SHP77 (cell line): ENCODE data around the gene SERINC5.
A peak's percentile ranks its signal among the peaks of the same experiment; 100 is the strongest.
"Not testable (repeated sequence)": the region's sequence is repeated elsewhere in the genome, so short reads cannot be mapped to it uniquely, and the experiment has no call there.

ENCODE experiments used
- DNase-seq, 2 experiments: peaks; one replicate each; lab custom pipeline; 2025; lab: John Stamatoyannopoulos, UW

Gene SERINC5

DNA sequence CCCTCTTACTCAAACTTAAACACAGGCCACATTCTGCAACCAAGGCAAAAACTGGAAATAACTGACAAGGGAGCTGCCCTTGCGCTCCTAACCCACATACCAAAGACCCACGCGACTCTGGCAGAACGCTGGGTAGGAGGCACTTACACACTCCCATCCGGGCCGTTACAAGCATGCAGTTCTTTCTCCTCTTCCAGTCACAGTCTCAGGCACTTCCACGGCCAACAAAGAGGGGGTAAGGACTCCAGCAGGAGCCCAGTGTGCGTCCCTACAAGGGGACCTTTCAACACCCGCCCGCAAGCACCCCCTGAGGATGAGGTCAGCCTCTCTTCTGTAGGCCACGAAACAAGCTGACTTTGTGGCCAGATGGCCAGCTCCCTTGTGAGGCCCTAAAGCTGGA, 57.4 kb downstream of the SERINC5 start:
- no peak for DNase-seq

DNA sequence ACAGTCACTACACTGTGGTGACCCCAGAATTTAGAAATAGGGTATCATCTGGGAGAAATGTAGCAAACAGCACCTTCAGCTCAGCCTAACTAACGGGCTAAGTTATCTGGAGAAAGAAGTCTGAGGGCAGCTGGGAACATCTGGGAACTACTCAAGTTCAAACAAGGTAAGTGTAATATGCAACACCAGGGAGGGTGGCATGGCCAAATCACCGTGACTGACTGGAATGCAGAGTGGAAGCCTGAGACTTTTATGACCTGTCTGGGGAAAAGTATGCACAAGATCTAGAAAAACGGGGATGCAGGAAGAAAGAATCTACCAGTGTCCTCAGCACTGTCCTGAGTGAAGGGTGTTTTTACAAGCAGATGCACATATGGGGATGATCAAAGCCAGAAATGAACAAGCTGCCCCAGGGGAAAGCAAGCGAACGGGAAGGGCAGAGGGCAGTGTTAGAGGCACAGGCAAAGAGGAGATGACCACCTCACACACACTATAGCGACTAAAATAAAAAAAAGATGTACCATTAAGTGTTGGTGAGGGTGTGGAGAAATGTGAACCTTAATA, 59.9 kb downstream of the SERINC5 start:
- DNase-seq, result no peak

DNA sequence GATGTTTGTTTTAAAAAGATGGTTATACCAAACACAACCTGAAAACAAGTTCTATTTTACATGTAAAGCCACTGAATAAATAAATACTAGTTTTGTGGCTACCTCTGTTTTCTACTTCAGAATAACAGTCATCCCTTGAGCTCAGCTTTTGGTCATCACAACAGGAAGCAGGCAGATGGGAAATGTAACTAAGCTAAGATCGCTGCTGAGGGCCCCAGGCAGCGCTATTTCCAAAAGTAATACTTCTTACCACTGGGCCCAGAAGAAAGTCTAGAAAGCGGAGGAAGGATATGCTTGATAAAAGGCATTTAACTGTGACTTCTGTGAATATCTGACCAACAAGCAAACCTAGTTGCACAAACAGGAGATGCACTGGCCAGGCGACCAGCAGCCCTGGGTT, 61.4 kb downstream of the SERINC5 start:
- no peak for DNase-seq

DNA sequence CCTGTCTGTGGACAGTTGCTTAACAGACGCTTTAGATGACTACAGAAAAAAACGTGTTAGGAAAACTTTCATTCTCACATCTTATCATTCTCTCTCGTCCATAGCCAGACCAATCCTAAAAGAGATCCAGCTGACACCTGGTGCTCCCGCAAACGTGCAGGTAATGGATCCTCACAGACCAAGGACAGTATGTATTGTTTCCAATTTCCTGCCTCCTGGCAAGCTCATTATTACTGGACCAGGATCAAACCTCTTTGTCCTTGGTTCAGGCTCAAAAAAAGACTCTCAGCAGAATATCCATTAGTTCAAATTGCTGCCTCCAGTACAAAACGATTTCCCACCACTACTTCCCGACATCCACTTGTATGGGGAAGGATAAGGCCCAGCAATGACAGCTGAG, 62.4 kb downstream of the SERINC5 start:
- DNase-seq, result no peak

DNA sequence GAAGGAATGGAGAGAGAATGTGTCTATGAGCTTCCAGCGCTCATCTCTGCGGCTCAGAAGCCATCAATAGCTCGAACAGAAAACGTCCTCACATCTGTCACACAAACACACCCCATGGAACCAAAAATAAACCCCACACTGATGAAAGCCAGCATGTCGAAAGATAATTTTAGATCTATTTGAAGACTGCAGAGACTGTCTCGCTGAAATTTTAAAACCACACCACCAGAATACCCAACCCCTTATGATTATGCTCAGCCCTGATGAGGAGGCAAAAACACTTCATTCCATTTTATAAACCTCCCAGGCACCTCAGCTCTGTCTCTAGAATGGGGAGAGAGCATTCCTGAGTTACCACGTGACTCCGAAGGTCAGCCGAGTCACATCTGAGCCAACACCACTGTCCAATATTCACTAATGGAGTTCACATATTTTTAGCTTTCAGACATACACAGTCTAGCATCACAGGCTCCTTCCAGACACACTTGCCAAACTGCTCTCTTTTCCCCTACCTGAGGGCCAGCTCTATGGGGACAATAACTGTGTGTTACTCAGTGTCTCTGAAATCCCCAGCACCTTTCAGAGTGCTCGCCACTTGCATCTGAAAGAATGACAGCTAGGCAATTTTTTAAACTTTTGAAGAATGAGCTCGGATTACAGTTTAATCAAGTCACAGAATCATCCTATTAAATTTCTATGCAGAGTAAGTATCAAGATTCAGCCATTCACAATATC, 63.2 kb downstream of the SERINC5 start:
- no peak for DNase-seq

DNA sequence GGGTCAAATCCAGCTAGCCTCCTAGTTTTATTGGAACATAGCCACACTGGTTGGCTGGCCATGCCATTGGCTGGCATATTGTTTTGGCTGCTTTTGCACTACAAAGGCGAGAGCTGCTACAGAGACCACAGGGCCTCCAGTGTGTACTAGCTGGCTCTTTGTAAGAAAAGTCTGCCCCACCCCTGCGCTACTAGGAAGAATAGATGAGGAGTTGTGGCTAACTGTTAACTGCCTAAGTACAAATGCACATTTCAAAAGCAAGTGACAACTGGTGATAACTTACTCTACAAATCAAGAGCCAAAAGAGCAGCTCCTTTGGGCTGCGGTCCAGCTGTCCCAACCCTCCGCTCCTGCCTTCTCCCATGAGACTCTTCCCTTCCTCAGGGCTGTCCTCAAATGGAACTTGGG, 63.9 kb downstream of the SERINC5 start:
- DNase-seq, result no peak

DNA sequence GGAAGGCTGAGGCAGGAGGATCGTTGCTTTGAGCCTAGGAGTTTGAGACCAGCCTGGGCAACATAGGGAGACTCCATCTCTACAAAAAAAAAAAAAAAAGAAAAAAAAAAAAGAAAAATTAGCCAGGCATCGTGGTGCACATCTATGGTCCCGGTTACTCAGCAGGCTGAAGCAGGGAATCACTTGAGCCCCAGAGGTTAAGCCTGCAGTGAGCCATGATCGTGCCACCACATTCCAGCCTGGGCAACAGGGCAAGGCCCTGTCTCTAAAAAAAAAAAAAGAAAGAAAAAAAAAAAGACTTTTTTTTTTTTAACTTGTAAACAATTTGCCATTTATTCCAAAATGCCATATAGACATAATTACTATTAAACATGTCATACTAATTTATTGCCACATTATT, 64.5 kb downstream of the SERINC5 start:
- no peak for DNase-seq

DNA sequence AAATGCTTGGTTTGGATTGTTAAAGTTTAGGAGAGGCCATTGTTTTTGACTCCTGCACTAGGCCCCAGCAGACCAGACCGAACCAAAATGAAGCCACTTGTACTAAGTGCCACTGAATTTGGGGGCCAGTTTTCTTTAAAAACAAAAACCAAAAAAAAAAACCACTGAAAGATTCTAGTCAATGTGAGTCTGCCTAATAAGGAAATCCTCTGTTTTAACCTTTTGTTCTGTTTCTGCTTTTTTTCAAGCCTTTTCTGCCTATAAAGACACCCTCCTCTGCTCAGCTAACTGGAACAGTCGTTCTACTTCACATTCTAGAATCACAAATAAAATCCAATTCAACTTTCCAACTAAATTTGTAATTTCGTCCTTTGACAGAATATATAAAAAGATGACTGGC, 64.9 kb downstream of the SERINC5 start:
- DNase-seq, result no peak

DNA sequence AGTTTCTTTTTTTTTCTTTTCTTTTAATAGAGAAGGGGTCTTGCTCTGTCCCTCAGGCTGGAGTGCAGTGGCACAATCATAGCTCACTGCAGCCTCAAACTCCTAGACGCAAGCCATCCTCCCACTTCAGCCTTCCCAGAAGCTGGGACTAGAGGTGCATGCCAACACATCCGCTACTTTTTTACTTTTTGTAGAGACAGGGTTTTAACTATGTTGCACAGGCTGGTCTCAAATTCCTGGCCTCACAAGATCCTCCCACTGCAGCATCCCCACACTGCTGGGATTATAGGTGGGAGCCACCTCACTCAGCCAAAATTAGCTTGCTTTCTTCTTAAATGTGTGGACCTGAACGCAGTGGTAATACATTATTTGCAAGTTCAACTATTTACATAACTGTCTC, 66.1 kb downstream of the SERINC5 start:
- no peak for DNase-seq

DNA sequence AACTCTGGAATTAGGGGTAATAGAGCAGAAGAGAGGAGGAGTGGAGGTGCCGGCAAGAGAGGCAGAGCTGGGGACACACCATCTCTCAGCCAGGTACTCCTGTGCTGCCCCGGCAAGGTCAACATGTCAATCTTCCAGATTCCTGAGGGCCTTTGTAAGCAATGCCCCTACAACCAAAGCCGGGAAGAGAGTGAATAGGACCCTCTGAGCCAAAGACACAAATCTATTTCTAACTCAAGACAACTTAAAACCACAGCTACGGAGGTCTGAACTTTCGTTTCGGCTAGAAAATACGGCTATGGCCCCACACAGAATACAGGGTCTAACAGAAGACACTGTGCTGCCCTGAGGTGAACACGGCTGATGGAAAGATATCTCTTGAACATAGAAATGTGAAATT, 66.6 kb downstream of the SERINC5 start:
- no peak for DNase-seq

DNA sequence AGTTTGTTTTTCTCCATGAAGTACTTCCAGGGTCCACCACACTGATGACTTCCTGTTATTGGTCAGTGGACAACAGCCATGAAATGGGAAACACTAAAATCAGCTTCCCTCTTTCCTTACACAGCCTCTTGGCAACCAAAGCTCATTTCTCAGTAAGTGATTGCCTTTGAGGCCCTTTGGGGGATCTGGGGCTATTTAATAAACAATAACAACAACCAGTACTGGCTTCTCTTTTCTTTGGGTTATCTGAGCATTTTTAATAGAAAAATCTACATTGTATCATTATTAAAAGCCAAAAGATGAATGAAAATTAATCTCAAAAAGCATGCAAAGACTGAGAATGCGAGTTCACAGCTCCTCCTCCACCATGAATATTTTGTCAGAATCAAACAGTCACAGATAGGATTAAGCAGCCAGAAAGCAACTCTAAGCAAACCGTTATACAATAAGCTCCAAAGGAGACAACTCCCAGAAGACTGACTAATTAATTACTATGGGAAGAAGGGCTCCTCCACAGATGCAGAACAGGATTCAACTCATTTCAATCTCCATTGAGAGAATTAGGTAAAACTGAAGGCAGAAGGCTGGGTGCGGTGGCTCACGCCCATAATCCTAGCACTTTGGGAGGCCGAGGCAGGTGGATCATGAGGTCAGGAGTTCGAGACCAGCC, 68.3 kb downstream of the SERINC5 start:
- DNase-seq, result no peak

DNA sequence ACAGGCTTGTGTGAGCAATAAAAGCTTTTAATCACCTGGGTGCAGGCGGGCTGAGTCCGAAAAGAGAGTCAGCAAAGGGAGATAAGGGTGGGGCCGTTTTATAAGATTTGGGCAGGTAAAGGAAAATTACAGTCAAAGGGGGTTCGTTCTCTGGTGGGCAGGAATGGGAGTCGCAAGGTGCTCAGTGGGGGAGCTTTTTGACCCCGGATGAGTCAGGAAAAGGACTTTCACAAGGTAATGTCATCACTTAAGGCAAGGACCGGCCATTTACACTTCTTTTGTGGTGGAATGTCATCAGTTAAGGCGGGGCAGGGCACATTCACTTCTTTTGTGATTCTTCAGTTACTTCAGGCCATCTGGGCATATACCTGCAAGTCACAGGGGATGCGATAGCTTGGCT, 70.3 kb downstream of the SERINC5 start:
- not testable (repeated sequence) for DNase-seq

DNA sequence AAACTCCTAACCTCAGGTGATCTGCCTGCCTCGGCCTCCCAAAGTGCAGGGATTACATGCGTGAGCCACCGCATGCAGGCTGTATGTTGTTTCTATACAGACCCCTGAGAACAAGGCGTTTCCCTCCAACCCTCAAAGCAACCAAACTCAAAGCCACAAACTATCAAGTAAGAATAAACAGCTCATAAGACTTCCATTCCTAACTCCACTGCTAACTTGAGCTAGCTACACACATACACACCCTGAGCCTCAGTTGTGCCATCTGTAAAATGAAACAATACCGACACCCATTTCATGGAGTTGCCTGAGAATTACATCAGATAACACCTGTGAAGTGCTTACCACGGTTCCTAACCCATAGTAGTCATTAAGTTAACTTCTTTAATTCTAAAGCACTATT, 70.8 kb downstream of the SERINC5 start:
- no peak for DNase-seq

DNA sequence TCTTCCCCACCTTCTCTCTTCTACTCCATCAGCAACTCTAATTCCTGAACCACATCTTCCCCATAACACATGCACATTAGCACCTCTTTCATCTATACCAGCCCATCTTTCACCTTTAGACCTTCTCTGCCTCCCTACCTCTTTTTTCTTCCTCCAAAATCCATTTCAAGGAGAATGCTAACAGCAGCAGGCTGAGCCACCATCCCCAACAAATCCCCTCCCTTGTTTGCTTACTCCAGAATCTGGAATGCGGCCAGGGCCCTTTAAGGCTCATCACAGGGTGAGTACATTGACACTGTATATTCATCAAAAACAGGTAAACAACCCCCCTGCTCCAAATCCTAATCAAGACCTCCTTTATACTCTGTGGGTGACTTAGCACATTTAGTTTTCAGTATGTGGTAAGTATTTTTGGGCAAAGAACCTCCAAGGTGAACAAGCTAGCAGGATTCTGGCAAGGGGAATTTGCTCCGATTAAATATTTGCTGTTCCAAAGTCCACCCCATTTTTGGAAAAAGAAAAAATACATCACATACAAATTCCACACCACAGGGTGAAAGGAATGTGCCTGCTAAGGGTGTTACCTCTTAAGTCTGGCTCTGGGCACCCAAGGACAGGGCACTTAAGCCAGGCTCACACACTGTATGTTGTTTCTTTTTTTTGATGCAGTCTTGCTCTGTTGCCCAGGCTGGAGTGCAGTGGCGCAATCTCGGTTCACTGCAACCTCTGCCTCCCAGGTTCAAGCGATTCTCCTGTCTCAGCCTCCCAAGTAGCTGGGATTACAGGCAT, 71.4 kb downstream of the SERINC5 start:
- DNase-seq, result peak; percentile 3 to 46

DNA sequence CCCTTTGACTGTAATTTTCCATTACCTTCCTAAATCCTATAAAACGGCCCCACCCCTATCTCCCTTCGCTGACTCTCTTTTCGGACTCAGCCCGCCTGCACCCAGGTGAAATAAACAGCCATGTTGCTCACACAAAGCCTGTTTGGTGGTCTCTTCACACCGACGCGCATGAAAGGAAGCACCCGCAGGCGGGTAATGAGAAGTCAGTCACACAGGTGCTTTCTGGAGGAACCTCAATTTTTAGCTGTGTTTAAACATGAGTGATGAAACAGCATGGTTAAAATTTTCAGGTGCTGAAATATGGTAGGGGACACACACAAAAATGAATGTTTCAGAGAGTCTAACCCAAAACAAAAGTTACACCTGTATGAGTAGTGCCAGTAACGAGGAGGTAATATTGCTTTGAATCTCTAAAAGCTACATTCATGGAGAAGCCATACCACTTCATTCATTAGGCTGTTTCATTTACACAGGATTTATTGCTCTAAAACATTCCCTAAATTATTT, 72.1 kb downstream of the SERINC5 start:
- not testable (repeated sequence) for DNase-seq

DNA sequence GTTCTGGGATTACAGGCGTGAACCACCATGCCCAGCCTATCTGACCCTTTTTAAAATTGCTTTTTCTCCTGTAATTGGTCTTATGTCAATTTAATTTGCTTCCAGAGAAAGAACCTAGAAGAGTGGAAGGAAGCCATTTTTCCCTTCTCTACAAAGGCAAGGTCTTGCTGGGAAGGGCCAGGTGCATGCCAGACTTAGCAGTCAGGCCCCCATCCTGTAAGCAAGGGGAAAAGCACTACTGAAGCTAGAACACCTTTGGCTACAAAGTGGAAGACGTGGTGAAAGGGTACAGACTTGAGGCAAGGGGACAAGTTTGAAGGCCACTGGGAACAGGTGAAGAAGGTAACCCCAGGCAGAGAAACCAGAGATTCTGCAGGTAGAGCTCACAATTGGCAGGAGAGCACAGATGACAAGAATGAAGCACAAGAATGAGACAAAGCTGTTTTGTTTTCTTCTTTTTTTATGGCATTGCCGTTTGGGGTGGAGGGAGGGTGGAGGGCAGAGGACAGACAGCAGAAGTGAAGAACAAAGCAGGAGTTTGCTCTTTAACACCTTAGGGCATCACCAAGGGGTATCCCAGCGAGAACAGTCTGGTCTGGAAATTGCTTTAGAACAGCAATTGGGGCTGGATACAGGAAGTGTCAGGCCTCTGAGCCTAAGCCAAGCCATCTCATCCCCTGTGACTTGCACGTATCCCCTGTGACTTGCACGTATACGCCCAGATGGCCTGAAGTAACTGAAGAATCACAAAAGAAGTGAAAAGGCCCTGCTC, 72.9 kb downstream of the SERINC5 start:
- DNase-seq, result no peak

DNA sequence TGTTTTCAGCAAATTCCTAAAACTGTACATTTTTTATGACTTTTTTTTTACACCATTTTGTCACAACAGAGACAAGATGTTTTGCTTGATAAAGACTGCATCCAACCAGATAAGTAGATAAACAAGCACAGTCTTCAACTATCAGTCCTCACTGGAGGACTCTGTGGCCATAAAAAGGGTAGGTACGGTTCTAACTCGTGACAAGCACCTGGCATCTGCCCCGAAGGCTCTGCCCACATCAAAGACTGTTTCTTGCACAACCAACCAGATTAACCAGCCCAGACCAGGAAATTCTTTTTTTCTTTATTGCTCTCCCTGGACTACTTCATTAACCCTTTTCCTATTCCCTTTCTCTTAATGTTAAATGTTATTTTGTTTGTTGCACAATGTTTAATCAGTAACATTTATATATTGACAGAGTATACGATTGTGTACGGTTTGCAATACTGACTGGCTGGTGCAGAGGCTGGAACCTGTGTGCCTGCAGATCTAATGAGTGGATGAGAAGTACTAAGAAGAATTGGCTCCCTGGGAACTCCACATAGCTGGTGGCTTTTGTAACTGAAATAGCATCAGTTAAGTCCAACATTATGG, 74.1 kb downstream of the SERINC5 start:
- DNase-seq, result no peak

DNA sequence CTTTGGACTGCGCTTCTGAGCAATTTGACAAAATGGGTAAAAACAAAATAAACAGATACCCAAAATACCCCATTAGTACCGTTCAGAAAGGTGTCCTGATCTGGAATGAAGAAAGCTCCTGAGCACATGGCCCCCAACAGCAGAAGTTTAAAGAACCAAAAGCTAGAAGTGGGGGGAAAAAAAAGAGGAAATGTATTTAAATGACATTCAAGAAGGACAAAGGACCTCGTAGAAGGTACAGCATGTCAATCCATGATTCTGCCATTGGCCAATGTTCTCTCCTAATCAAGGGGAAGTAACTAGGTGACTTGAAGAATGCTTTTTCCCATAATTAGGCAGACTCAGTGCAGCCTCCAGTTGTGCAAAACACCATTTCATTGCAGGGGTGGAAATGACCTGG, 78.6 kb downstream of the SERINC5 start:
- no peak for DNase-seq

DNA sequence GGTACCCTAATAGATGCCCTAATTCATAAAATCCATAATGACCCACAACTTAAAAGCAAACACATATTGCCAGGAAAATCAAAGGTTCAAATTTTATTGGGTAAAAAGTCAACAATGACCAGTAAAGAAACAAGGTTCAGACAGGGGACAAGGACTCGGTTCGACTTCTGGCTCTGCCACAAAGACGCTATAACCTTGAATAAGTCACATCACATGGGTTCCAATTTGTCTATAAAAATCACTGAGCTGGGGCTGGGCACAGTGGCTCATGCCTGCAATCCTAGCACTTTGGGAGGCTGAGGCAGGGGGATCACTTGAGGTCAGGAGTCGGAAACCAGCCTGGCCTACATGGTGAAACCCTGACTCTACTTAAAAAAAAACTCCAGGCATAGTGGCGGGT, 80.5 kb downstream of the SERINC5 start:
- no peak for DNase-seq

DNA sequence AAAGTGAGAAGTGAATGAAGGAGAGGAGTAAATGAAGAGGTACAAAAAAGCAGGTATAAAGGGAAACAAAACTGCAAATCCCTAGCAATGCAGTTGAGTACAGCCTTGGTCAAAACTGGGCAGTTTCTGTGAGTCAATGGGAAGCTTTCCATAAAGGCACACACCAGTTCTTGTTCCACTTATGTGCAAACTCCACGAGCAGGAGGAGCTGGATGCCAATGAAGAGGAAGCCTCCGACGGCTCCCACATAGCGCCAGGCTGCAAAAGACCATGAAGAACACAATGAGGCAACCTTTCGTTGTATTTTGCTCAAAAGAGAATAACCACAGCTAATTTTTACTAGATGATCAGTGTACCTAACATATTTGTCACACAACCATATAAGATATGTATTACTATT, 81.1 kb downstream of the SERINC5 start:
- no peak for DNase-seq

DNA sequence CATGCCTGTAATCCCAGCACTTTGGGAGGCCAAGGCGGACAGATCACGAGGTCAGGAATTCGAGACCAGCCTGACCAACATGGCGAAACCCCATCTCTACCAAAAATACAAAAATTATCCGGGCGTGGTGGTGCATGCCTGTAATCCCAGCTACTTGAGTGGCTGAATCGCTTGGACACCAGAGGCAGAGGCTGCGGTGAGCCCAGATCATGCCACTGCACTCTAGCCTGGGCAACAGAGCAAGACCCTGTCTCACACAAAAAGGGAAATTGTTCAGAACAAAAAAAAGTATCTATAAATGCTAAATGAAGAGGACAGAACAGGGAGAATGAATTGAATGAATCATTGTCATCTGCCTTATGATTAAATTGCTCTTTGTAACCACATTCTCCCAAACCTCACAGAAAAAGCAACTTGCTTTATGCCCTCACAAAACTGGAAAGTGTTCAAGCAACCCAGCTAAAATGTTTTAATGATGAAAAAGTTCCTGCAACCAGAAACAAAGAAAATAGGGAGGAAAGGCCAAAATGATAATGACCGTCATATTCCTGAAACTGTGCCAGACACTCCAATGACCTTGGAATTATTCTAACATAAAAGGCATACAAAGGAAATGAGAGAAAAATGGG, 83.7 kb downstream of the SERINC5 start:
- no peak for DNase-seq
